Caco-2 (cell line): ENCODE measurements around the gene ATG13. TPM values are rescaled to one million over a fixed set of nuclear protein-coding genes. Genes with fewer than 3 reads are reported as not detected.
"Not testable (repeated sequence)": the region's sequence is repeated elsewhere in the genome, so short reads cannot be mapped to it uniquely, and the experiment has no call there.

Source experiments
- BruUV-seq: library from RNA; stranded (reverse); fragments of 400-500 nt; replicated peaks from 2 replicates; lab custom pipeline; 2021; lab: Mats Ljungman, UMichigan
- CTCF ChIA-PET: fragments of 300-600 bp; sonication (Branson Sonifier 250); formaldehyde crosslinking; loops from one replicate; lab custom pipeline; 2022; ENCODE audit warnings: antibody characterized with exemption; lab: Charles Lee
- POLR2A ChIA-PET: fragments of 300-600 bp; sonication (Branson Sonifier 250); formaldehyde crosslinking; loops from one replicate; lab custom pipeline; 2022; ENCODE audit warnings: antibody characterized with exemption; lab: Charles Lee
- DNase-seq, 2 experiments: peaks; one replicate each; pipeline versions ENCODE4 v3.0.0 to v3.0.0-alpha.2; 2020 to 2022
- H3K27me3 ChIP-seq: replicated peaks from 2 replicates; pipeline ENCODE4 v1.6.0; 2011; ENCODE audit warnings: low read length; ENCODE audit not compliant: control insufficient read depth, insufficient read depth
- H3K36me3 ChIP-seq: 2 replicates; pipeline ENCODE4 v1.5.1; 2011; ENCODE audit warnings: low read length; ENCODE audit not compliant: control insufficient read depth, insufficient read depth
- H3K4me1 ChIP-seq: fragments of 250-450 bp; sonication (Bioruptor Pico); 2 replicates; pipeline ENCODE4 v1.5.1; 2020; ENCODE audit warnings: mild to moderate bottlenecking
- H3K4me3 ChIP-seq: 2 replicates; pipeline ENCODE4 v1.5.1; 2011; ENCODE audit warnings: low read depth, mild to moderate bottlenecking, control low read depth, low read length
- H3K9me3 ChIP-seq: fragments of 250-450 bp; sonication (Bioruptor Pico); 2 replicates; pipeline ENCODE4 v1.5.1; 2020; ENCODE audit warnings: mild to moderate bottlenecking, moderate library complexity
- H3K27ac Mint-ChIP-seq: one replicate; pipeline ENCODE4 v1.8.0; 2022; ENCODE audit warnings: mixed read lengths; ENCODE audit not compliant: unreplicated experiment
- H3K27me3 Mint-ChIP-seq: one replicate; pipeline ENCODE4 v1.8.0; 2022; ENCODE audit warnings: mixed read lengths; ENCODE audit not compliant: insufficient read depth, unreplicated experiment
- H3K36me3 Mint-ChIP-seq: one replicate; pipeline ENCODE4 v1.8.0; 2022; ENCODE audit warnings: mild to moderate bottlenecking, mixed read lengths; ENCODE audit not compliant: insufficient read depth, unreplicated experiment
- H3K4me1 Mint-ChIP-seq: one replicate; pipeline ENCODE4 v1.8.0; 2022; ENCODE audit warnings: low read depth, mixed read lengths; ENCODE audit not compliant: unreplicated experiment
- H3K4me3 Mint-ChIP-seq: one replicate; pipeline ENCODE4 v1.8.0; 2022; ENCODE audit warnings: mild to moderate bottlenecking, moderate library complexity, mixed read lengths; ENCODE audit not compliant: unreplicated experiment
- H3K9me3 Mint-ChIP-seq: one replicate; pipeline ENCODE4 v1.8.0; 2022; ENCODE audit warnings: mixed read lengths; ENCODE audit not compliant: unreplicated experiment
- CTCF ChIP-seq, 2 experiments: fragments of 200-600 bp in 1 of 2; IDR thresholded peaks; 1 replicate in 1 of 2; 2 replicates in 1 of 2; pipeline versions ENCODE4 v1.5.1 to v1.8.0; 2011 to 2022; ENCODE audit warnings: antibody characterized with exemption in 1 of 2, control low read depth in 1 of 2, inconsistent platforms in 1 of 2, low read depth in 1 of 2, low read length in 1 of 2, mild to moderate bottlenecking in 1 of 2, moderate library complexity in 1 of 2; ENCODE audit not compliant: insufficient read depth in 1 of 2, severe bottlenecking in 1 of 2, unreplicated experiment in 1 of 2
- intact Hi-C: fragments of 100-400 bp; cut with micrococcal nuclease; formaldehyde crosslinking; loops from one replicate; pipeline ENCODE4 v1.10.0; 2022; ENCODE audit not compliant: unreplicated experiment
- total RNA-seq: library from RNA; stranded (reverse); gene quantifications from 2 replicates; pipeline ENCODE4 v1.2.3, GENCODE V29; 2022

The ATG13 gene
- total RNA-seq, 1 experiment from 2014 or later, result 101 TPM

GRCh38 chr11:46668480-46669085, 51.2 kb downstream of the ATG13 start:
- peaks cover 5% of the 10 kb centered on the region for H3K36me3 ChIP-seq
- H3K4me3 ChIP-seq, result no peak overlapping the region
- Mint-ChIP-seq H3K36me3 (peaks cover 67% of the 10 kb centered on the region), H3K27me3 (no peaks in the 10 kb centered on the region), H3K4me1 (no peaks in the 10 kb centered on the region), H3K4me3 (no peak overlapping the region), H3K27ac (no peak overlapping the region), H3K9me3 (no peaks in the 10 kb centered on the region)
- TF ChIP-seq CTCF (IDR thresholded peaks at IDR 0.05; ENCODE audit: insufficient read depth in 1 of 2, low read depth in 1 of 2, low read length in 1 of 2, severe bottlenecking in 1 of 2, unreplicated experiment in 1 of 2), result no peak
- intact Hi-C loops, result no loop called here
- H3K9me3 ChIP-seq, result no peaks in the 10 kb centered on the region
- no peaks in the 10 kb centered on the region for H3K4me1 ChIP-seq
- H3K27me3 ChIP-seq, result no peaks in the 10 kb centered on the region
- no TSS peak for BruUV-seq
- POLR2A ChIA-PET, result no interaction called here
- CTCF ChIA-PET, result no interaction called here
- no peak for DNase-seq

GRCh38 chr11:46669711-46670139, 52.4 kb downstream of the ATG13 start:
- BruUV-seq, result no TSS peak
- H3K4me1 ChIP-seq, result peaks cover 10% of the 10 kb centered on the region
- H3K9me3 Mint-ChIP-seq, result no peaks in the 10 kb centered on the region
- no peaks in the 10 kb centered on the region for H3K9me3 ChIP-seq
- H3K36me3 ChIP-seq, result peaks cover 4% of the 10 kb centered on the region
- H3K36me3 Mint-ChIP-seq, result peaks cover 59% of the 10 kb centered on the region
- no peaks in the 10 kb centered on the region for H3K27me3 ChIP-seq
- H3K4me3 Mint-ChIP-seq, result no peak overlapping the region
- no peak overlapping the region for H3K4me3 ChIP-seq
- ChIA-PET POLR2A (no interaction called here), CTCF (interaction anchor here (0.6 kb wide), 1 partner anchor 42 kb away, joined by 7 read pairs; no protein-coding TSS in a partner anchor)
- intact Hi-C loops, result no loop called here
- TF ChIP-seq CTCF (IDR thresholded peaks at IDR 0.05; ENCODE audit: insufficient read depth in 1 of 2, low read depth in 1 of 2, low read length in 1 of 2, severe bottlenecking in 1 of 2, unreplicated experiment in 1 of 2), result peak; percentile 23 to 36
- no peak for DNase-seq
- no peak overlapping the region for H3K27ac Mint-ChIP-seq
- H3K4me1 Mint-ChIP-seq, result peaks cover 4% of the 10 kb centered on the region
- H3K27me3 Mint-ChIP-seq, result no peaks in the 10 kb centered on the region

- POLR2A ChIA-PET, H3K4me3 Mint-ChIP-seq, CTCF ChIA-PET, DNase-seq, H3K9me3 Mint-ChIP-seq, H3K27me3 ChIP-seq, H3K36me3 ChIP-seq, H3K27ac Mint-ChIP-seq, H3K27me3 Mint-ChIP-seq, H3K4me3 ChIP-seq, H3K9me3 ChIP-seq, BruUV-seq, intact Hi-C loops: not testable (repeated sequence)
- peaks cover 12% of the 10 kb centered on the region for H3K4me1 Mint-ChIP-seq
- H3K36me3 Mint-ChIP-seq, result peaks cover 51% of the 10 kb centered on the region
- peaks cover 18% of the 10 kb centered on the region for H3K4me1 ChIP-seq
These were observed 53.2 kb downstream of the ATG13 start for GRCh38 chr11:46670521-46670920.
